Fibroblast of gingiva (primary cell): ENCODE results near the gene CD59.
"Not testable (repeated sequence)": the region's sequence is repeated elsewhere in the genome, so short reads cannot be mapped to it uniquely, and the experiment has no call there.

Experiments used
- DNase-seq: peaks from one replicate; pipeline ENCODE4 v3.0.0-alpha.2; 2011; ENCODE audit warnings: low read depth

Gene CD59

GRCh38 chr11:33713151-33713855, 22.9 kb downstream of the CD59 start:
- no peak for DNase-seq

DNA sequence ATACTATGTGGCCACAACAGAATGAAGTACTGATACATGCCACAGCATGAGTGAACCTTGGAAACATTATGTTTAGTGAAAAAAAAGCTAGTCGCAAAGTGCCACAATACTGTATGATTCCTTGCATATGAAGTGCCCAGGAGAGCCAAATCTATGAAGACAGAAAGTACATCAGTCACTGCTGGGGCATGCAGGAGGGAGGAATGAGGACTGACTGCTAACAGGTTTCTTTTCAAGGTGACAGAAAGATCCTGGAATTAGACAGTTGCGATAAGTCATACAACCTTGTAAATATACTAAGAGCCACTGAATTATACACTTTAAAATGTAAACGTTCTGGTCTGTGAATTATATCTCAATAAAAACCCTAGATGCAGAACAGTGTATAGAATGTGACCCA, 23.8 kb downstream of the CD59 start:
- DNase-seq = no peak

GRCh38 chr11:33709466-33709865, 26.8 kb downstream of the CD59 start:
- DNase-seq = no peak

DNA sequence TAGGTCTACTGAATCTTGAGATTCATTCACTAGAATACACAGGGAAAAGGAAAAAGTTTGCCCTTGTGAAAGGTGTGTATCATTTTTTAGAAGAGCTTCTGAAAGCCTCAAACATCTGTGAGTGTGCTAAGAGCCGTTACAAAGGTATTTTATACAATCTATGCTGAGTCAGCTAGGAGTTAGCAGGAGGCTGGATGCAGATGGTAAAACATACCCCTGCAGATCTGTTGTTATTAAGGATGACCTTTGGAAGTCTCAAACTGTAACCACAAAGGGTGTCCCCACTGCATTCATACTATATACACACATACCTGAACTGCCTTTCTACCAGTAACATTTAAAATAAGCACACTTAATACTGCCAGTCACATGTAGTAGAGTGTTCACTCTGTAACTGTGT, 27.2 kb downstream of the CD59 start:
- no peak for DNase-seq

GRCh38 chr11:33707831-33708230, 28.4 kb downstream of the CD59 start:
- DNase-seq = not testable (repeated sequence)

DNA sequence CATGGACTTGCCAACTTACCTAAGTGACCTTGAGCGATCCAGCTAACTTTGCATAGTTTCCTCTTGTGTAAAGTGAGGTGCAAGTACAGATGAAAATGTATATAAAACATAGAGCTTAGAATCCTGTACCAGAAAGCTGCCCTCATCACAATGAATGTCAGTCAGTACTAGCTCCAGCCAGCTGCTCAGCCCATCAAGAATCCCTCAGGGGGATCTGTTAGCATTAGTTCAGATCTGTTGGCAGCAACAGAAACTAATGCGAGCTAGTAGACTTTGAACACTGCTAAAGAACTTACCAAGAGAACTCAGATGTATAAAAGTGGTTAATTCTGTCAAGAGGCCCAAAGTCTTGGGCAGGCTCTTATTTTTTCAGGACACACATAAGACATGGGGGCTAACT, 29.3 kb downstream of the CD59 start:
- DNase-seq = no peak

DNA sequence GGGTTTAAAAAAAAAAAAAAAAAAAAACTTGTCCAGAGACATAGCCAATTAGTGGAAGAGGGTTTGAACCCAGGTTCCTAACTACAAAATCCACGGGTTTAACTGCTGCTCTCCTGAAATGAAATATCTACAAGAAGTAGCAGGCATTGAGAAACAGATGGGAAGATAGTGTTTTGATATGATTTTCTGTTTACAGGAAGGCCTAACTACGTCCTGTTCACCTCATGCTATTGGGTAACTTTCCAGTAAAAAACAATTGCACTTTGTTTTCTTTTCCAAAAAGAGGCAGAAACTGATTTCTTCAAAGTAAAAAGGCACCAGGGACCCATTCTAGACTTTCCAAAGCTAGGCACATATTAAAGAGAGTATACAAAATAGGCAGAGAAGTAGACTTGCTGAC, 29.7 kb downstream of the CD59 start:
- peak; percentile 42 for DNase-seq

- DNase-seq = no peak
Observed at GRCh38 chr11:33704240-33705002, 31.8 kb downstream of the CD59 start.

GRCh38 chr11:33703788-33704187, 32.4 kb downstream of the CD59 start:
- peak; percentile 30 for DNase-seq

GRCh38 chr11:33703234-33703633, 33.0 kb downstream of the CD59 start:
- DNase-seq = no peak

DNA sequence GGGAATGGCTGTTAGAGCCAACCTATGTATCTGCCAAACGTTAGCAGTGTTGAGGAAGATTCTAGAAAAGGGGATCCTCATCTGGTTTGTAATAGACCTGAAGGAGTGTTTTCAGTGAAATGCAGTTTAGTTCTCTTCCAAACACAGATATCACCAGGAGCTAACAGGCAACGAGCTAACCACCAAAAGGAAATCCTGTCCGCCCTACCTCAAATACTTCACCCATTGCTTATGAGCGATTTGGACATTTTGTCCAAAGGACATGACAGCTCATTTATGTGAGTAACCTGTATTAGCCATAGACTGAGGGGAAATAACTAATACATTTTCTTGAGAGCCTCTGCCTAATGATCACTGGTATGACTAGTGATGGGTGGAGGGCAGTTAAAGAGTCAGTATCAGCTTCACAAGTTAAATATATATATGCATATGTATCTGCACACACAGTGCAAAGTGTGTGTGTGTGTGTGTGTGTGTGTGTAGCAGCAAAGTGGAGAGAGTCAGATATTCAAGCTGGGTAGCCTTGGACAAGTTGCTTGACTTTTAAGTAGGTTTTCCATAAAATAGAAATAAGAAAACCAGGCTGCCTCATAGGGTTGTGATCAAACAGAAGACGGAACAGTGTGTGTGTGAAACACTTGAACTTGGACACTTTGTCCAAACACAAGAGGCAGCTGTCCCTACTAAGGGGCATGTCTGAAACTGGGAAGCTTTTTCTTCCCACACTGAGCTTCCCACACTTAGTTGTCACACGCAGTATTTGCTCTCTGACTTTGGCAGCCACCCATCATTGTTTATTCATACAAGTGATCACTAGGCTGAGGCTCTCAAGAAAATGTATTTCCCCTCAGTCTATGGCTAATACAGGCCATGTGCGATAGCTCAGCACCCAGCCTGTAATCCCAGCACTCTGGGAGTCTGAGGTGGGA, 34.7 kb downstream of the CD59 start:
- DNase-seq = peak; percentile 55

GRCh38 chr11:33700502-33701271, 35.5 kb downstream of the CD59 start, which contains the start of gene C11orf91:
TSS of gene C11orf91 (minus strand) at chr11:33700826. CDS start at chr11:33700740, 86 bp downstream.
- peak; percentile 93 for DNase-seq

- DNase-seq = no peak
Observed at GRCh38 chr11:33700063-33700501, 36.1 kb downstream of the CD59 start.

GRCh38 chr11:33699515-33700062, 36.6 kb downstream of the CD59 start:
- DNase-seq = no peak

DNA sequence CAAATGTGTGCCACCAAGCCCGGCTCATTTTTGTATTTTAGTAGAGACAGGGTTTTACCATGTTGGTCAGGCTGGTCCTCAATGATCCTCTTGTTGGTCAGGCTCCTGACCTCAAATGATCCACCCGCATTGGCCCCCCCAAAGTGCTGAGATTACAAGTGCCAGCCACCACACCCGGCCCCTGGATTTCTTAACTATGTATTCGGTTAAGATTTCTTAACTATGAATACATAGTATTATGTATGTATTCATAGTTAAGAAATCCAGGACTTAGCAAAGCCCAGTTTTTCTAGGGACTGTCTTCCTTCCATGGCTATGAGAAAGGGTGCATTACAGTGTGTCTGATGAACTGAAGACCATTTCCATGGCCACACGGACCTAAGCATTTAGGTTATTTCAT, 37.3 kb downstream of the CD59 start:
- no peak for DNase-seq

- DNase-seq = no peak
Observed at GRCh38 chr11:33697997-33698396, 38.2 kb downstream of the CD59 start.

- no peak for DNase-seq
Observed at GRCh38 chr11:33696931-33697638, 39.1 kb downstream of the CD59 start.

DNA sequence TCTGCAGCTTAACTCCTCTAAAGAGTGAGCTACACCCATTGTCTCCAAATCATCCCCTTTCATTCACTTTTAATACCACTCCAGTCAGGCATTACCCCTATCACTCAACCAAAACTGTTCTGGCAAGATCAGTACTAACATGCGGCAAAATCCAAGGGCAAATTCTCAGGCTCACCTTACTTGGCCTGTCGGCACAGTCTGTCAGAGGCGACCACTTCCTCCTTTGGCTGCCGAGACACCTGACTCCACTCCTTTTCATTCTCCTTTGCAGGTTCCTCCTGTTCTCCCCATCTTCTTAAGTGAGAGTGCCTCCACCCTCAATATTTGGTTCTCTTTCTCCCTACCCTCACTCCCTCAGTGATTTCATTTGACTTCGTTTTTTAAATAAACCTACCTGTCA, 39.8 kb downstream of the CD59 start:
- DNase-seq = no peak

- no peak for DNase-seq
Observed at GRCh38 chr11:33695051-33695566, 41.1 kb downstream of the CD59 start.

- DNase-seq = peak; percentile 33
Observed at GRCh38 chr11:33694346-33695050, 41.7 kb downstream of the CD59 start.
